HFFc6 (cell line): ENCODE measurements around the gene MGAT4B. TPM values are rescaled to one million over a fixed set of nuclear protein-coding genes. Genes with fewer than 3 reads are reported as not detected.
"Not testable (repeated sequence)": the region's sequence is repeated elsewhere in the genome, so short reads cannot be mapped to it uniquely, and the experiment has no call there.

ENCODE experiments used
- DNase-seq: peaks from one replicate; pipeline ENCODE4 v3.0.0-alpha.2; 2018
- H3K27ac Mint-ChIP-seq: 2 replicates; pipeline ENCODE4 v1.8.0; 2020; ENCODE audit warnings: mild to moderate bottlenecking, mixed read lengths
- H3K27me3 Mint-ChIP-seq: 2 replicates; pipeline ENCODE4 v1.8.0; 2021; ENCODE audit warnings: mild to moderate bottlenecking, moderate library complexity, mixed read lengths; ENCODE audit not compliant: insufficient read depth
- H3K36me3 Mint-ChIP-seq: 2 replicates; pipeline ENCODE4 v1.8.0; 2021; ENCODE audit warnings: low read depth, mixed read lengths
- H3K4me1 Mint-ChIP-seq: 2 replicates; pipeline ENCODE4 v1.8.0; 2020; ENCODE audit warnings: low read depth, mixed read lengths
- H3K4me3 Mint-ChIP-seq: 2 replicates; pipeline ENCODE4 v1.8.0; 2020; ENCODE audit warnings: mild to moderate bottlenecking, moderate library complexity, mixed read lengths
- H3K9me3 Mint-ChIP-seq: 2 replicates; pipeline ENCODE4 v1.8.0; 2020; ENCODE audit warnings: mild to moderate bottlenecking, mixed read lengths
- total RNA-seq, 6 experiments: library from RNA; stranded (reverse); fragmentation: NEBNext Ultra II Directional; extraction: Animal tissue kit (Norgen Biotek cat#: 25700); gene quantifications; 2 replicates in 1 of 6; 3 replicates in 5 of 6; pipeline ENCODE4 v1.2.3, GENCODE V29; 2021
- TF ChIP-seq, protein P1 (sequence below): fragments of 200-600 bp; sonication (generic); IDR thresholded peaks from 2 replicates; pipeline ENCODE4 v1.5.0; 2021; ENCODE audit warnings: antibody characterized with exemption, mild to moderate bottlenecking

MGAT4B gene
- total RNA-seq, 6 experiments from 2014 or later: 129 to 166 (median 148) TPM

- Mint-ChIP-seq H3K9me3 (peaks cover 13% of the 10 kb centered on the region), H3K27ac (peak overlapping the region; percentile 38; the same call in 1 of the 2 replicates)
- TF ChIP-seq, protein P1, sequence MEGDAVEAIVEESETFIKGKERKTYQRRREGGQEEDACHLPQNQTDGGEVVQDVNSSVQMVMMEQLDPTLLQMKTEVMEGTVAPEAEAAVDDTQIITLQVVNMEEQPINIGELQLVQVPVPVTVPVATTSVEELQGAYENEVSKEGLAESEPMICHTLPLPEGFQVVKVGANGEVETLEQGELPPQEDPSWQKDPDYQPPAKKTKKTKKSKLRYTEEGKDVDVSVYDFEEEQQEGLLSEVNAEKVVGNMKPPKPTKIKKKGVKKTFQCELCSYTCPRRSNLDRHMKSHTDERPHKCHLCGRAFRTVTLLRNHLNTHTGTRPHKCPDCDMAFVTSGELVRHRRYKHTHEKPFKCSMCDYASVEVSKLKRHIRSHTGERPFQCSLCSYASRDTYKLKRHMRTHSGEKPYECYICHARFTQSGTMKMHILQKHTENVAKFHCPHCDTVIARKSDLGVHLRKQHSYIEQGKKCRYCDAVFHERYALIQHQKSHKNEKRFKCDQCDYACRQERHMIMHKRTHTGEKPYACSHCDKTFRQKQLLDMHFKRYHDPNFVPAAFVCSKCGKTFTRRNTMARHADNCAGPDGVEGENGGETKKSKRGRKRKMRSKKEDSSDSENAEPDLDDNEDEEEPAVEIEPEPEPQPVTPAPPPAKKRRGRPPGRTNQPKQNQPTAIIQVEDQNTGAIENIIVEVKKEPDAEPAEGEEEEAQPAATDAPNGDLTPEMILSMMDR: no peak
These were observed 33.7 kb upstream of the MGAT4B start for GRCh38 chr5:179840321-179840720.

GRCh38 chr5:179839328-179840256, 32.9 kb upstream of the MGAT4B start:
- TF ChIP-seq, protein P1: no peak
- no peak overlapping the region for H3K4me3 Mint-ChIP-seq
- H3K27me3 Mint-ChIP-seq: peaks cover 11% of the 10 kb centered on the region
- H3K4me1 Mint-ChIP-seq: peaks cover 9% of the 10 kb centered on the region; the same call in 1 of the 2 replicates
- DNase-seq: no peak
- H3K36me3 Mint-ChIP-seq: peaks cover 38% of the 10 kb centered on the region
- H3K27ac Mint-ChIP-seq: peak overlapping the region; percentile 53
- peaks cover 7% of the 10 kb centered on the region for H3K9me3 Mint-ChIP-seq

More at GRCh38 chr5:179840321-179840720, 33.7 kb upstream of the MGAT4B start:
- peaks cover 9% of the 10 kb centered on the region; the same call in 1 of the 2 replicates for H3K4me1 Mint-ChIP-seq
- H3K36me3 Mint-ChIP-seq: peaks cover 44% of the 10 kb centered on the region
- H3K4me3 Mint-ChIP-seq: no peak overlapping the region; the same call in 1 of the 2 replicates
- peaks cover 11% of the 10 kb centered on the region for H3K27me3 Mint-ChIP-seq
- DNase-seq: no peak

- Mint-ChIP-seq H3K4me1 (peaks cover 9% of the 10 kb centered on the region), H3K4me3 (no peak overlapping the region), H3K9me3 (no peaks in the 10 kb centered on the region), H3K27ac (no peak overlapping the region; the same call in 1 of the 2 replicates), H3K27me3 (peaks cover 15% of the 10 kb centered on the region), H3K36me3 (peaks cover 39% of the 10 kb centered on the region)
- TF ChIP-seq, protein P1: no peak
- no peak for DNase-seq
These were observed 30.7 kb upstream of the MGAT4B start for GRCh38 chr5:179837076-179838011.

- Mint-ChIP-seq H3K27ac (peak overlapping the region; percentile 54), H3K4me3 (no peak overlapping the region), H3K9me3 (no peaks in the 10 kb centered on the region), H3K27me3 (peaks cover 18% of the 10 kb centered on the region), H3K4me1 (peaks cover 9% of the 10 kb centered on the region), H3K36me3 (peaks cover 48% of the 10 kb centered on the region)
- TF ChIP-seq, protein P1: no peak
- DNase-seq: no peak
These were observed 29.8 kb upstream of the MGAT4B start for GRCh38 chr5:179836225-179837019.

DNA sequence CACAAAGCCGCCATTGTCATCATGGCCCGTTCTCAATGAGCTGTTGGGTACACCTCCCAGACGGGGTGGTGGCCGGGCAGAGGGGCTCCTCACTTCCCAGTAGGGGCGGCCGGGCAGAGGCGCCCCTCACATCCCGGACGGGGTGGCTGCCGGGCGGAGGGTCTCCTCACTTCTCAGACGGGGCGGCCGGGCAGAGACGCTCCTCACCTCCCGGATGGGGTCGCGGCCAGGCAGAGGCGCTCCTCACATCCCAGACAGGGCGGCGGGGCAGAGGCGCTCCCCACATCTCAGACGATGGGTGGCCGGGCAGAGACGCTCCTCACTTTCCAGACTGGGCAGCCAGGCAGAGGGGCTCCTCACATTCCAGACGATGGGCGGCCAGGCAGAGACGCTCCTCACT, 28.2 kb upstream of the MGAT4B start:
- DNase-seq, H3K9me3 Mint-ChIP-seq, H3K27ac Mint-ChIP-seq, H3K4me1 Mint-ChIP-seq, H3K4me3 Mint-ChIP-seq: not testable (repeated sequence)
- Mint-ChIP-seq H3K36me3 (peaks cover 57% of the 10 kb centered on the region), H3K27me3 (peaks cover 11% of the 10 kb centered on the region)
